H1 (cell line): ENCODE data around the gene SULF2. TPM values are rescaled to one million over a fixed set of nuclear protein-coding genes. Genes with fewer than 3 reads are reported as not detected.

Source experiments
- CTCF ChIA-PET: fragments of 300-600 bp; sonication (Branson Sonifier 250); formaldehyde crosslinking; loops from one replicate; lab custom pipeline; 2021; ENCODE audit not compliant: partially characterized antibody; lab: Charles Lee
- POLR2A ChIA-PET: fragments of 300-600 bp; sonication (Branson Sonifier 250); formaldehyde crosslinking; loops from one replicate; lab custom pipeline; 2021; ENCODE audit warnings: inconsistent platforms; ENCODE audit not compliant: partially characterized antibody; lab: Charles Lee
- DNase-seq, 2 experiments: peaks; one replicate each; pipeline versions ENCODE4 v3.0.0 to v3.0.0-alpha.2; 2010 to 2022; ENCODE audit warnings: low spot score in 2 of 2, low read depth in 1 of 2, mixed read lengths in 1 of 2
- FAIRE-seq: peaks from 2 replicates; lab custom pipeline; 2011; peaks lifted over from hg19 to GRCh38; lab: Jason Lieb, UNC
- H2AFZ ChIP-seq: 2 replicates; pipeline ENCODE4 v1.8.1; 2012; ENCODE audit warnings: low read length, inconsistent platforms
- H2AK5ac ChIP-seq: 2 replicates; pipeline ENCODE4 v1.6.1; 2013; ENCODE audit warnings: low read depth, low read length
- H2BK120ac ChIP-seq: replicated peaks from 2 replicates; pipeline ENCODE3; 2013; ENCODE audit warnings: low read depth, low read length, inconsistent platforms
- H2BK12ac ChIP-seq: 2 replicates; pipeline ENCODE4 v1.6.1; 2013; ENCODE audit warnings: low read depth, low read length
- H2BK15ac ChIP-seq: 2 replicates; pipeline ENCODE4 v1.6.1; 2013; ENCODE audit warnings: low read length
- H2BK20ac ChIP-seq: 2 replicates; pipeline ENCODE4 v1.6.1; 2013; ENCODE audit warnings: low read length
- H2BK5ac ChIP-seq: 2 replicates; pipeline ENCODE4 v1.6.1; 2013; ENCODE audit warnings: low read depth, low read length
- H3K14ac ChIP-seq: 2 replicates; pipeline ENCODE4 v1.6.1; 2013; ENCODE audit warnings: inconsistent platforms; ENCODE audit not compliant: insufficient read length
- H3K18ac ChIP-seq: 2 replicates; pipeline ENCODE4 v1.6.1; 2013; ENCODE audit warnings: low read length; ENCODE audit errors: extremely low read depth
- H3K23ac ChIP-seq: 2 replicates; pipeline ENCODE4 v1.6.1; 2013; ENCODE audit warnings: inconsistent platforms; ENCODE audit not compliant: insufficient read length
- H3K23me2 ChIP-seq: 2 replicates; pipeline ENCODE4 v1.6.1; 2013; ENCODE audit warnings: low read depth, low read length
- H3K27ac ChIP-seq: 2 replicates; pipeline ENCODE4 v1.6.1; 2011; ENCODE audit warnings: low read depth, low read length, inconsistent platforms
- H3K27me3 ChIP-seq, 4 experiments: replicated peaks in 1 of 4; 1 replicate in 1 of 4; 2 replicates in 3 of 4; pipeline versions ENCODE4 v1.6.1 to v1.8.1; 2011 to 2013; ENCODE audit warnings: low read length in 3 of 4, mild to moderate bottlenecking in 3 of 4, inconsistent platforms in 2 of 4, mixed read lengths in 2 of 4, moderate library complexity in 1 of 4; ENCODE audit not compliant: control insufficient read depth in 3 of 4, insufficient read depth in 3 of 4; ENCODE audit errors: extremely low read depth in 1 of 4
- H3K36me3 ChIP-seq, 4 experiments: 2 replicates each; pipeline versions ENCODE4 v1.6.1 to v1.8.1; 2011 to 2013; ENCODE audit warnings: mild to moderate bottlenecking in 4 of 4, low read length in 3 of 4, moderate library complexity in 2 of 4, control low read depth in 1 of 4, inconsistent platforms in 1 of 4; ENCODE audit not compliant: insufficient read depth in 4 of 4, control insufficient read depth in 2 of 4
- H3K4ac ChIP-seq: replicated peaks from 2 replicates; pipeline ENCODE3; 2013; ENCODE audit warnings: low read length, low read depth, mixed read lengths, inconsistent platforms; ENCODE audit not compliant: insufficient read length
- H3K4me1 ChIP-seq, 4 experiments: replicated peaks in 1 of 4; 1 replicate in 1 of 4; 2 replicates in 3 of 4; pipeline versions ENCODE4 v1.6.1 to v1.8.1; 2011 to 2013; ENCODE audit warnings: low read length in 3 of 4, inconsistent platforms in 2 of 4, mixed read lengths in 1 of 4; ENCODE audit not compliant: insufficient read depth in 4 of 4, control insufficient read depth in 3 of 4
- H3K4me2 ChIP-seq, 2 experiments: 2 replicates each; pipeline versions ENCODE4 v1.6.1 to v1.8.1; 2011 to 2013; ENCODE audit warnings: low read depth in 2 of 2, low read length in 2 of 2, control low read depth in 1 of 2, inconsistent platforms in 1 of 2, mild to moderate bottlenecking in 1 of 2; ENCODE audit not compliant: insufficient read depth in 1 of 2
- H3K4me3 ChIP-seq, 4 experiments: fragments of 200-600, 300-600 bp in 1 of 4; sonication (generic), shearing (Covaris generic), sonication (Bioruptor Twin) in 1 of 4; 2 replicates each; pipeline versions ENCODE4 v1.5.1 to v1.8.1; 2011 to 2016; ENCODE audit warnings: low read length in 4 of 4, low read depth in 3 of 4, control low read depth in 2 of 4, inconsistent platforms in 2 of 4, mild to moderate bottlenecking in 2 of 4, mixed read lengths in 1 of 4, moderate library complexity in 1 of 4; ENCODE audit not compliant: insufficient read depth in 2 of 4; ENCODE audit errors: extremely low read depth in 1 of 4
- H3K56ac ChIP-seq: replicated peaks from 2 replicates; pipeline ENCODE3; 2013; ENCODE audit warnings: low read depth, mild to moderate bottlenecking, mixed read lengths, low read length, inconsistent platforms; ENCODE audit not compliant: insufficient read length
- H3K79me1 ChIP-seq: 2 replicates; pipeline ENCODE4 v1.6.1; 2013; ENCODE audit warnings: low read depth, low read length, control low read depth
- H3K79me2 ChIP-seq, 2 experiments: 2 replicates each; pipeline versions ENCODE4 v1.6.1 to v1.8.1; 2012 to 2013; ENCODE audit warnings: low read length in 2 of 2, mild to moderate bottlenecking in 2 of 2, inconsistent platforms in 1 of 2; ENCODE audit not compliant: insufficient read depth in 2 of 2, control insufficient read depth in 1 of 2
- H3K9ac ChIP-seq, 4 experiments: replicated peaks in 1 of 4; 1 replicate in 1 of 4; 2 replicates in 3 of 4; pipeline versions ENCODE4 v1.6.1 to v1.8.1; 2011 to 2013; ENCODE audit warnings: low read depth in 3 of 4, low read length in 3 of 4, control low read depth in 2 of 4, mild to moderate bottlenecking in 2 of 4, moderate library complexity in 2 of 4, inconsistent platforms in 1 of 4; ENCODE audit errors: extremely low read depth in 1 of 4
- H3K9me3 ChIP-seq, 2 experiments: 2 replicates each; pipeline versions ENCODE4 v1.6.1 to v1.8.1; 2012 to 2013; ENCODE audit warnings: mild to moderate bottlenecking in 2 of 2, moderate library complexity in 2 of 2, control low read depth in 1 of 2, inconsistent platforms in 1 of 2, low read depth in 1 of 2, low read length in 1 of 2, mixed read lengths in 1 of 2; ENCODE audit not compliant: insufficient read depth in 2 of 2
- H4K20me1 ChIP-seq, 2 experiments: replicated peaks in 1 of 2; 2 replicates each; pipeline versions ENCODE3 to v1.8.1; 2011 to 2013; ENCODE audit warnings: inconsistent platforms in 2 of 2, low read length in 2 of 2, mild to moderate bottlenecking in 1 of 2; ENCODE audit not compliant: insufficient read depth in 2 of 2, control insufficient read depth in 1 of 2
- H4K5ac ChIP-seq: 2 replicates; pipeline ENCODE4 v1.6.1; 2013; ENCODE audit warnings: low read length, low read depth, mixed read lengths, inconsistent platforms; ENCODE audit not compliant: insufficient read length
- H4K8ac ChIP-seq: 2 replicates; pipeline ENCODE4 v1.8.0; 2013; ENCODE audit warnings: mild to moderate bottlenecking, moderate library complexity, low read length, inconsistent platforms; ENCODE audit not compliant: insufficient read depth; ENCODE audit errors: extremely low read depth
- H4K91ac ChIP-seq: replicated peaks from 2 replicates; pipeline ENCODE3; 2013; ENCODE audit warnings: low read length, mixed read lengths, inconsistent platforms; ENCODE audit not compliant: insufficient read length
- BCL11A ChIP-seq, 2 experiments: IDR thresholded peaks; one replicate each; pipeline ENCODE4 v1.6.1; 2011; ENCODE audit warnings: low read depth in 2 of 2, low read length in 2 of 2, mild to moderate bottlenecking in 2 of 2
- CEBPB ChIP-seq: IDR thresholded peaks from 2 replicates; pipeline ENCODE4 v1.6.1; 2012; ENCODE audit warnings: low read depth, low read length
- CREB1 ChIP-seq: IDR thresholded peaks from 2 replicates; pipeline ENCODE4 v1.6.1; 2012; ENCODE audit warnings: inconsistent platforms
- EGR1 ChIP-seq: IDR thresholded peaks from 2 replicates; pipeline ENCODE4 v1.6.1; 2011; ENCODE audit warnings: low read depth, low read length, borderline replicate concordance
- GABPA ChIP-seq: IDR thresholded peaks from 2 replicates; pipeline ENCODE4 v1.6.1; 2011; ENCODE audit warnings: mild to moderate bottlenecking, low read length, moderate library complexity, borderline replicate concordance; ENCODE audit not compliant: insufficient read depth
- MAX ChIP-seq: IDR thresholded peaks from 2 replicates; pipeline ENCODE4 v1.6.1; 2012; ENCODE audit warnings: inconsistent platforms
- SAP30 ChIP-seq: fragments of 300-600 bp; sonication (generic); IDR thresholded peaks from 2 replicates; pipeline ENCODE4 v1.7.1; 2012; ENCODE audit warnings: low read length, moderate library complexity, mild to moderate bottlenecking, inconsistent platforms; ENCODE audit not compliant: insufficient read depth, insufficient replicate concordance
- SP4 ChIP-seq: IDR thresholded peaks from 2 replicates; pipeline ENCODE4 v1.6.1; 2012; ENCODE audit warnings: low read length, inconsistent platforms
- WGBS, 2 experiments: shearing (Covaris generic) in 1 of 2; methylation state at CpG; one replicate each; pipeline versions ENCODE4 v1.1.6 to v1.1.7; 2013 to 2015; ENCODE audit warnings: low lambda C conversion rate in 2 of 2, mixed read lengths in 2 of 2, inconsistent platforms in 1 of 2, low coverage in 1 of 2, missing lambda C conversion rate in 1 of 2; ENCODE audit not compliant: insufficient replicate concordance in 2 of 2, insufficient coverage in 1 of 2, insufficient read length in 1 of 2; ENCODE audit errors: extremely low coverage in 1 of 2, missing lambda C conversion rate in 1 of 2; 5-methylcytosine and 5-hydroxymethylcytosine counted together
- polyA plus RNA-seq, 7 experiments: library from polyadenylated mRNA; depleted of rRNA in 3 of 7; stranded (reverse) in 5 of 7; unstranded in 2 of 7; fragments of >200 nt in 5 of 7; fragments of 200-250 nt in 2 of 7; gene quantifications; 1 replicate in 5 of 7; 2 replicates in 1 of 7; 4 replicates in 1 of 7; pipeline versions ENCODE4 v1.2.1 to v1.2.3, GENCODE V29; 2011 to 2013; ENCODE audit warnings: missing spikeins in 2 of 7, mixed read lengths in 2 of 7
- total RNA-seq: library from RNA; stranded (reverse); fragmentation: NEBNext Ultra II Directional; extraction: Animal tissue kit (Norgen Biotek cat#: 25700); gene quantifications from 2 replicates; pipeline ENCODE4 v1.2.1, GENCODE V29; 2021
- TF ChIP-seq, protein P1 (sequence below): IDR thresholded peaks from 2 replicates; pipeline ENCODE4 v1.6.1; 2012; ENCODE audit warnings: inconsistent platforms

Gene SULF2
- total and polyA plus RNA-seq, 2 of the 8 experiments (the other 6 are each of a cell fraction or from before 2014, with no cell fraction given) = 15.7 to 28.2 TPM

DNA sequence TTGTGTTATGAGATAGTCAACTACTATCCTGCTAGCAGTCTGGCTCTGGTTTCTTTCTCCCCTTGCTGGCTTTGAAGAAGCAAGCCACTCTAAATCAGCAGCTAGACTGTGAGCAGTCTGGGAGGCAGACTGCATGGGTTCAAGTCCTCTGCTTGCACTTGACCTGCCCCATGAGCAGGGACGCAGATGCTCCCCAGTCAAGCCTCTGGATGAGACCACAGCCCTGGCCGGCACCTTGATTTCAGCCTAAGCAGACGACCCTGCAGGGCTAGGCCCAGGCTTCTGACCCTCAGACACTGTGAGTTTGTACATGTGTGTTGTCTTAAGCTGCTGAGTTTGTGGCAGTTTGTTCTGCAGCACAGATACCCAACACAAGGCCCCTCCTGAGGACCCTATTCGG is 105.8 kb downstream of the SULF2 start:
- Histone ChIP-seq H4K20me1 (peaks cover 0 to 2% of the 10 kb centered on the region in 2 experiments), H3K9me3 (no peaks in the 10 kb centered on the region), H3K79me1 (no peaks in the 10 kb centered on the region), H3K14ac (no peak overlapping the region), H2BK5ac (no peak overlapping the region), H4K8ac (no peak overlapping the region), H3K4ac (no peak overlapping the region)
- CTCF ChIA-PET = interaction anchor here (0.9 to 9.7 kb wide), 8 partner anchors 16 to 945 kb away, joined by 3 to 92 read pairs (median 5); no protein-coding TSS in a partner anchor
- WGBS, 2 experiments = 92% methylated on average over 3 of the region's 4 CpGs; no CpG with 5 or more reads in 1 of the 2 experiments
- TF ChIP-seq SP4 (no peak), CEBPB (no peak), GABPA (no peak), BCL11A (IDR thresholded peaks at IDR 0.05; ENCODE audit: low read depth in 2 of 2, low read length in 2 of 2) (no peak), CREB1 (no peak), EGR1 (no peak), MAX (no peak), SAP30 (no peak)
- TF ChIP-seq, protein P1, sequence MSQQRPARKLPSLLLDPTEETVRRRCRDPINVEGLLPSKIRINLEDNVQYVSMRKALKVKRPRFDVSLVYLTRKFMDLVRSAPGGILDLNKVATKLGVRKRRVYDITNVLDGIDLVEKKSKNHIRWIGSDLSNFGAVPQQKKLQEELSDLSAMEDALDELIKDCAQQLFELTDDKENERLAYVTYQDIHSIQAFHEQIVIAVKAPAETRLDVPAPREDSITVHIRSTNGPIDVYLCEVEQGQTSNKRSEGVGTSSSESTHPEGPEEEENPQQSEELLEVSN = no peak
- TF ChIP-seq, all 59 proteins: peak for 0
- no peak overlapping the region for H4K91ac ChIP-seq
- H3K9ac ChIP-seq = no peak overlapping the region
- no peaks in the 10 kb centered on the region for H3K79me2 ChIP-seq
- no peak for DNase-seq
- H2BK12ac ChIP-seq = no peak overlapping the region
- H3K4me3 ChIP-seq = no peak overlapping the region
- no peaks in the 10 kb centered on the region for H3K27me3 ChIP-seq
- H3K23ac ChIP-seq = no peak overlapping the region
- H2BK120ac ChIP-seq = no peak overlapping the region
- H4K5ac ChIP-seq = no peak overlapping the region
- no peak for FAIRE-seq
- no peak overlapping the region for H2AFZ ChIP-seq
- H3K27ac ChIP-seq = no peak overlapping the region
- no peaks in the 10 kb centered on the region for H3K23me2 ChIP-seq
- no peak overlapping the region for H2BK20ac ChIP-seq
- H3K36me3 ChIP-seq = no peaks in the 10 kb centered on the region
- H2BK15ac ChIP-seq = no peak overlapping the region
- POLR2A ChIA-PET = interaction anchor here (1.5 kb wide), 1 partner anchor 15 kb away, joined by 4 read pairs; no protein-coding TSS in a partner anchor
- no peak overlapping the region for H3K56ac ChIP-seq
- H3K4me1 ChIP-seq = peaks cover 0 to 7% (median 2%) of the 10 kb centered on the region in 4 experiments; a peak in 5 of 7 replicates
- no peak overlapping the region for H3K18ac ChIP-seq
- no peak overlapping the region for H2AK5ac ChIP-seq
- H3K4me2 ChIP-seq = no peak overlapping the region
